Measurements from ENCODE around the gene DUS4L. TPM values are rescaled to one million over a fixed set of nuclear protein-coding genes. Genes with fewer than 3 reads are reported as not detected.

DUS4L gene
- total RNA-seq, 1 donor from 2014 or later = 14.2 TPM

DNA sequence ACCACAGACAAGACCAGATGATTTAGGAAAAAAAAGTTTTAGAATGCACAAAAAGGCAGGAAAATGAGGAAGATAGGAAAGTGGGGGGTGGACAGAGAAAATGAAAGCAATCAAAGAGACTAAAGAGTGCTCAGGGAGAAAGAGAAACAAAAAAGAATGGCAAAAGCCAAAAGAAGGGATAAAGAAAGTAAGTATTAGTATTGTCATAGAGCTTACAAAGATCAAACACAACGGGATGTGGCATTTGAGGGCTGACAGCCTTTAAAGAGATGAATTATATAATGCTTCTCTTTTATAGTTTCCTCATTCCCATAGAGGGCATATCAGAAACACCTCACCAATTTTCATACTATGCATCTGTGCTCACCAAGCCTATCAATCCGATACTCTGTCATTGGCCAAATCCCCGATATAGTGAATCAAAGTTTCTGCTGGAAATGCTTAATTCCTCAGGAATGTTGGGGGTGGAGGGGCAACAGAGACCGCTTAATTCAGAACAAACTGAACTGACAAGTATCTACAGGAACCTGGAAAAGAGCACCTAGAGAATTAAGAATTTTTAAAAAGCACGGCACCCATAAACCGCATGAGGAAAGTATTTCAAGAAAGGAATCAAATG, 2.8 kb upstream of the DUS4L start:
- H3K4me3 ChIP-seq (ENCODE audit: low read depth, low read length) = no peak overlapping the region
- TF ChIP-seq, protein P1, sequence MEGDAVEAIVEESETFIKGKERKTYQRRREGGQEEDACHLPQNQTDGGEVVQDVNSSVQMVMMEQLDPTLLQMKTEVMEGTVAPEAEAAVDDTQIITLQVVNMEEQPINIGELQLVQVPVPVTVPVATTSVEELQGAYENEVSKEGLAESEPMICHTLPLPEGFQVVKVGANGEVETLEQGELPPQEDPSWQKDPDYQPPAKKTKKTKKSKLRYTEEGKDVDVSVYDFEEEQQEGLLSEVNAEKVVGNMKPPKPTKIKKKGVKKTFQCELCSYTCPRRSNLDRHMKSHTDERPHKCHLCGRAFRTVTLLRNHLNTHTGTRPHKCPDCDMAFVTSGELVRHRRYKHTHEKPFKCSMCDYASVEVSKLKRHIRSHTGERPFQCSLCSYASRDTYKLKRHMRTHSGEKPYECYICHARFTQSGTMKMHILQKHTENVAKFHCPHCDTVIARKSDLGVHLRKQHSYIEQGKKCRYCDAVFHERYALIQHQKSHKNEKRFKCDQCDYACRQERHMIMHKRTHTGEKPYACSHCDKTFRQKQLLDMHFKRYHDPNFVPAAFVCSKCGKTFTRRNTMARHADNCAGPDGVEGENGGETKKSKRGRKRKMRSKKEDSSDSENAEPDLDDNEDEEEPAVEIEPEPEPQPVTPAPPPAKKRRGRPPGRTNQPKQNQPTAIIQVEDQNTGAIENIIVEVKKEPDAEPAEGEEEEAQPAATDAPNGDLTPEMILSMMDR (conservative IDR thresholded peaks at IDR 0.05; ENCODE audit: low read depth, low read length) = no peak
- DNase-seq (ENCODE audit: low read depth) = no peak

DNA sequence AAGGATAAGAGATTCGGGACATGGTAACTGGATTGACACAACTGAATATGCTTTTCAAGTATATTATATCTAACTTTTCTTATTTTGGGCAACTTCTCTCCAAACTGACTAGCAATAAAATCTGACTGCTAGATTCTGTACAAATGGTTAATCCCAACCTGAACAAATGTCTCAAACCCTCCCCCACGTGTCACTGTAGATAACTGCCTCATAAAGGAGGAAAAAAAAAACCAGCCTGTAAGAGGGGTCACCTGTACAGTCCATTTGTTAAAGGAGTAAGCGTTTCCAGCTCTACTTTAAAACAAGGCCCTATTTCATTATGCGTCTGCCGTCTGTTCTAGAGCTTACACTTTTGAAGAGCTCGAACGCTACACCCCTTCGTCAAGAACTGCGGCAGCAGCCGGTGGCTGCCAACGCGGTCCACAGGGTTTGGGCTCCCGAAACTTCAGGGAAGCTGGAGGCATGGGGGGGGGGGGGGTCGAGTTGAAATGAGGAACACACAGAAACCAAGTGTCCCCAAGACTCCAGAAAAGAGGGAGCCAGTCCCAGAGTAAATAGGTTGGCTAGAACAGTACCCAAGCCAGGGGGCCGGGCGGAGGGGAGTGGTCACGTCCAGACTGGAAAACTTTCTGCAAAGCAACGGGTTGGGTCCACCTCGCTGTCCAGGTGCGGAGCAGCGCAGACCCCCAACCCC, 543 bp upstream of the DUS4L start:
- peak overlapping the region; percentile 76 for H3K4me3 ChIP-seq (ENCODE audit: low read depth, low read length)
- DNase-seq (ENCODE audit: low read depth) = no peak
- TF ChIP-seq, protein P1 (conservative IDR thresholded peaks at IDR 0.05; ENCODE audit: low read depth, low read length) = no peak

DNA sequence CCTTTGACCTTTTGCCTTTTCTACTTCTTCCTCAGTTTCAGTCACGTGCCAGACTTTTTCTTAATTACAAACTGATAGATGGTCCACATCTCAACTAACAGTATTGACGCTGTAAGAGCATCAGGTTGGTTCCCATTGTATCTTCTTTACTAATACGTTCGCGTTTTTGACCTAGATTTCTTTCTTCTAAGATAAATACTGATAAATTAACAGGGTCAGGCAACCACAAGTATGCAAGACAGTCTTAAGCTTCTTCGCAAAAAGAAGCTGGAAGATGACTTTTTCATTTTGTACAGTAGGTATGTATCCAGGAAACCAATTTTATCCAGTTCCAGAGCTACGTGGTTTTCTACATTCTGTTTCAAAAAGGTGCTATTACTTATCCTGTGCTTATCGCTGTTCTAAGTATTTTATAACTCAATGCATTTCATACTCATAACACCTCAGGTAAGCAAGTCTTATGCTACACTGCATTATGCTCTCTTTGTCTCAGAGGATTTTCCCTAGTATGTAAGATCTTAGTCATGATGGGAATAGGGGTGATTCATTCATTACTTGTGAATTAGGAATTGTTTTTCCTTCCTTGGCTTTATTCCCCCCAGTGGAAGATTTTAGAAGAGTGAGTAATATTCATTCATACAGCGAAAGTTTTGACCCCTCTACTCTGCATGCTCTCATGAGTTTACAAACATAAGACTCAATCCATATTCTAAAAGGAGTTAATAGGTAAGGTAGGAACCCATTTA, 955 bp downstream of the DUS4L start:
- DNase-seq (ENCODE audit: low read depth) = peak; percentile 76
- TF ChIP-seq, protein P1 (conservative IDR thresholded peaks at IDR 0.05; ENCODE audit: low read depth, low read length) = no peak

GRCh38 chr7:107570298-107570697, 6.5 kb downstream of the DUS4L start:
- H3K4me3 ChIP-seq (ENCODE audit: low read depth, low read length) = no peak overlapping the region
- TF ChIP-seq, protein P1 (conservative IDR thresholded peaks at IDR 0.05; ENCODE audit: low read depth, low read length) = no peak
- no peak for DNase-seq (ENCODE audit: low read depth)

More for the DNA sequence above, 955 bp downstream of the DUS4L start:
- H3K4me3 ChIP-seq (ENCODE audit: low read depth, low read length) = peak overlapping the region; percentile 76

DNA sequence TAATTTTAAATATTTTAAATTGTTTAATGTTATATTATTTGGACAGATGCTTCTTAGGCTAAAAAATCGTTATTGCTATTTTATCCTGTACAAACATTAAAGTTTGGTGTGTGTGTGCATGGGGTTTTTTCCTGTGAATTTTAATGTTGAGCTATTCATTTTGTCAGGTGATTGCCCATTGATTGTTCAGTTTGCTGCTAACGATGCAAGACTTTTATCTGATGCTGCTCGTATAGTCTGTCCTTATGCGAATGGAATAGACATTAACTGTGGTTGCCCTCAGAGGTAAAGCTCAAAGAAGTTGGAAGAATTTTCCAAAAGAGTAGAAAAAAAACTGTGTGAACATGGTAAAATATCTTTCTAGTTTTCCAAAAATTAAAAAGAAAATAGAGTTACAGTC, 9.8 kb downstream of the DUS4L start:
- TF ChIP-seq, protein P1 (conservative IDR thresholded peaks at IDR 0.05; ENCODE audit: low read depth, low read length) = no peak
- no peak overlapping the region for H3K4me3 ChIP-seq (ENCODE audit: low read depth, low read length)
- DNase-seq (ENCODE audit: low read depth) = no peak

DNA sequence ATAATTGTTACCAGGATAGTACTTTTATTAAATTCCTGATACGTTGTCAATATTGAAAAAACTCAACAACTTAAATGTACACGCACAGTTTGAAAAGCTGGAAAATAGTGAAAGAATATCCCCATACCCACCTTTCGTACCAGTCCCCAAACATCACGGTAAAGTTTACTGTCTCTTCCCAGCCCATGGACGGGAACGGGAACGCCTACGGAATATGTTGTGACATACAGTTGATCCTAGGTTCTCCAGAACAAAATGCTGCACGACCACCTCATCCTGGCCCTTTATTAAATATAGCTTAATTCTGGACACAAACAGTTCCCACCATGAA, 15.7 kb downstream of the DUS4L start:
- TF ChIP-seq, protein P1 (conservative IDR thresholded peaks at IDR 0.05; ENCODE audit: low read depth, low read length) = no peak
- H3K4me3 ChIP-seq (ENCODE audit: low read depth, low read length) = peak overlapping the region; percentile 73
- DNase-seq (ENCODE audit: low read depth) = no peak
